H9 (cell line): Measurements from ENCODE around the gene SOBP. TPM values are rescaled to one million over a fixed set of nuclear protein-coding genes. Genes with fewer than 3 reads are reported as not detected.

Source experiments
- DNase-seq: peaks from one replicate; pipeline ENCODE4 v3.0.0-alpha.2; 2017
- H2AFZ ChIP-seq: one replicate; pipeline ENCODE4 v1.6.1; 2013; ENCODE audit warnings: mild to moderate bottlenecking, low read length, control low read depth, moderate library complexity
- H2AK5ac ChIP-seq: 2 replicates; pipeline ENCODE4 v1.6.1; 2013; ENCODE audit warnings: low read length, control low read depth, mixed read lengths; ENCODE audit not compliant: insufficient read length
- H2BK120ac ChIP-seq: one replicate; pipeline ENCODE4 v1.6.1; 2013; ENCODE audit warnings: low read depth, mild to moderate bottlenecking, low read length, control low read depth, inconsistent platforms; ENCODE audit not compliant: poor library complexity, severe bottlenecking
- H2BK12ac ChIP-seq: 2 replicates; pipeline ENCODE4 v1.6.1; 2013; ENCODE audit warnings: low read length, control low read depth, mixed read lengths, low read depth; ENCODE audit not compliant: insufficient read length
- H2BK15ac ChIP-seq: 2 replicates; pipeline ENCODE4 v1.6.1; 2013; ENCODE audit warnings: low read depth, low read length, control low read depth
- H2BK20ac ChIP-seq: one replicate; pipeline ENCODE4 v1.6.1; 2013; ENCODE audit warnings: low read depth, mild to moderate bottlenecking, low read length, control low read depth, inconsistent platforms; ENCODE audit not compliant: poor library complexity, severe bottlenecking
- H2BK5ac ChIP-seq: 2 replicates; pipeline ENCODE4 v1.6.1; 2013; ENCODE audit warnings: low read length, control low read depth, mixed read lengths; ENCODE audit not compliant: insufficient read length
- H3K14ac ChIP-seq: 2 replicates; pipeline ENCODE4 v1.6.1; 2013; ENCODE audit warnings: low read length, control low read depth; ENCODE audit not compliant: insufficient read depth
- H3K18ac ChIP-seq: 2 replicates; pipeline ENCODE4 v1.6.1; 2013; ENCODE audit warnings: low read depth, mild to moderate bottlenecking, mixed read lengths, low read length, control low read depth; ENCODE audit not compliant: insufficient read length
- H3K23ac ChIP-seq: 2 replicates; pipeline ENCODE4 v1.6.1; 2013; ENCODE audit warnings: low read length, control low read depth, mixed read lengths, low read depth; ENCODE audit not compliant: insufficient read length
- H3K23me2 ChIP-seq: 2 replicates; pipeline ENCODE4 v1.6.1; 2013; ENCODE audit warnings: low read depth, mild to moderate bottlenecking, mixed read lengths, low read length, control low read depth; ENCODE audit not compliant: insufficient read length, poor library complexity, severe bottlenecking
- H3K27ac ChIP-seq: 2 replicates; pipeline ENCODE4 v1.5.1; 2013; ENCODE audit warnings: low read length, control low read depth, mixed read lengths, low read depth; ENCODE audit not compliant: insufficient read length
- H3K27me3 ChIP-seq: 2 replicates; pipeline ENCODE4 v1.6.1; 2013; ENCODE audit warnings: low read length, control low read depth, inconsistent platforms; ENCODE audit not compliant: insufficient read depth
- H3K4ac ChIP-seq: 2 replicates; pipeline ENCODE4 v1.6.1; 2013; ENCODE audit warnings: low read depth, mild to moderate bottlenecking, control low read depth, inconsistent platforms, low read length, moderate library complexity
- H3K4me1 ChIP-seq: 2 replicates; pipeline ENCODE4 v1.6.1; 2013; ENCODE audit warnings: low read length, control low read depth, inconsistent platforms; ENCODE audit not compliant: insufficient read depth
- H3K4me2 ChIP-seq: 2 replicates; pipeline ENCODE4 v1.6.1; 2013; ENCODE audit warnings: low read length, control low read depth, mixed read lengths; ENCODE audit not compliant: insufficient read length, insufficient read depth
- H3K56ac ChIP-seq: 2 replicates; pipeline ENCODE4 v1.6.1; 2013; ENCODE audit warnings: low read depth, mild to moderate bottlenecking, mixed read lengths, low read length, control low read depth; ENCODE audit not compliant: insufficient read length
- H3K79me1 ChIP-seq: 2 replicates; pipeline ENCODE4 v1.6.1; 2013; ENCODE audit warnings: low read depth, mild to moderate bottlenecking, moderate library complexity, low read length, control low read depth, inconsistent platforms; ENCODE audit not compliant: insufficient read depth, poor library complexity, severe bottlenecking
- H3K79me2 ChIP-seq: 2 replicates; pipeline ENCODE4 v1.6.1; 2013; ENCODE audit warnings: low read length, control low read depth, inconsistent platforms; ENCODE audit not compliant: insufficient read depth
- H3K9ac ChIP-seq: 2 replicates; pipeline ENCODE4 v1.6.1; 2013; ENCODE audit warnings: low read length, control low read depth, mixed read lengths; ENCODE audit not compliant: insufficient read length; ENCODE audit errors: extremely low read depth
- H3K9me3 ChIP-seq: one replicate; pipeline ENCODE4 v1.6.1; 2013; ENCODE audit warnings: low read depth, low read length, inconsistent platforms; ENCODE audit not compliant: control insufficient read depth
- H3T11ph ChIP-seq: one replicate; pipeline ENCODE4 v1.6.1; 2013; ENCODE audit warnings: mild to moderate bottlenecking, low read length, control low read depth, inconsistent platforms
- H4K20me1 ChIP-seq: one replicate; pipeline ENCODE4 v1.6.1; 2013; ENCODE audit not compliant: control insufficient read depth, insufficient read length, insufficient read depth
- H4K5ac ChIP-seq: 2 replicates; pipeline ENCODE4 v1.6.1; 2013; ENCODE audit warnings: low read depth, mild to moderate bottlenecking, mixed read lengths, low read length, control low read depth; ENCODE audit not compliant: insufficient read length
- H4K8ac ChIP-seq: replicated peaks from 2 replicates; pipeline ENCODE4 v1.6.1; 2013; ENCODE audit warnings: low read length, control low read depth, mixed read lengths, low read depth; ENCODE audit not compliant: insufficient read length
- H4K91ac ChIP-seq: 2 replicates; pipeline ENCODE4 v1.6.1; 2013; ENCODE audit warnings: low read depth, mild to moderate bottlenecking, moderate library complexity, mixed read lengths, low read length, control low read depth; ENCODE audit not compliant: insufficient read length
- H3K27ac Mint-ChIP-seq, 3 experiments: 2 replicates in 2 of 3; 3 replicates in 1 of 3; pipeline ENCODE4 v1.8.0; 2020 to 2021; ENCODE audit warnings: mixed read lengths in 3 of 3, mild to moderate bottlenecking in 1 of 3, moderate library complexity in 1 of 3
- H3K27me3 Mint-ChIP-seq: 2 replicates; pipeline ENCODE4 v1.8.0; 2021; ENCODE audit warnings: low read depth, mild to moderate bottlenecking, moderate library complexity, mixed read lengths
- H3K36me3 Mint-ChIP-seq, 3 experiments: 2 replicates in 2 of 3; 3 replicates in 1 of 3; pipeline ENCODE4 v1.8.0; 2020 to 2021; ENCODE audit warnings: low read depth in 3 of 3, mixed read lengths in 3 of 3; ENCODE audit not compliant: insufficient read depth in 1 of 3
- H3K4me1 Mint-ChIP-seq, 2 experiments: 2 replicates each; pipeline ENCODE4 v1.8.0; 2020; ENCODE audit warnings: mixed read lengths in 2 of 2
- H3K4me3 Mint-ChIP-seq, 2 experiments: 2 replicates in 1 of 2; 3 replicates in 1 of 2; pipeline ENCODE4 v1.8.0; 2020 to 2021; ENCODE audit warnings: mild to moderate bottlenecking in 2 of 2, mixed read lengths in 2 of 2, moderate library complexity in 1 of 2
- H3K9me3 Mint-ChIP-seq, 2 experiments: 2 replicates in 1 of 2; 3 replicates in 1 of 2; pipeline ENCODE4 v1.8.0; 2020; ENCODE audit warnings: mild to moderate bottlenecking in 2 of 2, mixed read lengths in 2 of 2, moderate library complexity in 1 of 2
- WGBS: extraction: QIAGEN DNeasy Blood & Tissue Kit; methylation state at CpG from one replicate; pipeline ENCODE4 v1.1.7; 2013; ENCODE audit warnings: missing lambda C conversion rate, low lambda C conversion rate, mixed read lengths; ENCODE audit not compliant: insufficient read length; ENCODE audit errors: extremely low coverage; 5-methylcytosine and 5-hydroxymethylcytosine counted together
- total RNA-seq: library from RNA; stranded (reverse); gene quantifications from 2 replicates; pipeline ENCODE4 v1.2.1, GENCODE V29; 2021
- TF ChIP-seq, protein P1 (sequence below): fragments of 200-600 bp; sonication (generic); conservative IDR thresholded peaks from 3 replicates; pipeline ENCODE4 v1.8.0; 2021; ENCODE audit warnings: antibody characterized with exemption, mild to moderate bottlenecking

The SOBP gene
- total RNA-seq, 1 experiment from 2014 or later: 4.3 TPM

DNA sequence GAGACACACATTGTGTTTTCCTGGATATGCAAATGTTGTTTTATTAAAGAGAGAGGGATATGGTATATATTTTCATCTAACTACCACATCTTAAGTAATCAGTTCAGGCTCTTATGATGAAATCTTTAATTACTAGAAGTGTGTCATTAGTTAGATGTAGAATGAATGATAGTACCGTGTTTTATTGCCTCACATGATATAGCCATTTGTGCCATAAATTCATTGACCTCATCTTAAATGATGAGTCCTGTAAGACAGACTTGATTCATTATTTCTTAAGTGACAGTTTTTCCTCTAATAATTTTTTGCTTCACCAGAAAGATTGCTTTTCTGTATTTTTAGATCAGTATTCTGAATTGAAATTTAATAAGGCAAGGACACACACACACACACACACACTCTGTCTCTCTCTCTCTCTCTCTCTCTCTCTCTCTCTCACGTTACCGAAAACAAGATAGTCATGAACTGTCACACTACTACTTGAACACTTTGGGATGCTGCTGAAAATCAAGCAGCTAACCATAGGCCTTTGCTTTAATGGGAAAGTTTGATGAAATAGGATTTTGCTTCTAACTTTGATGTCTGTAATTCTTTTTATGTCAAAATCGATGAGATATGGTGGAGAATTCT, 140.5 kb downstream of the SOBP start:
- TF ChIP-seq, protein P1, sequence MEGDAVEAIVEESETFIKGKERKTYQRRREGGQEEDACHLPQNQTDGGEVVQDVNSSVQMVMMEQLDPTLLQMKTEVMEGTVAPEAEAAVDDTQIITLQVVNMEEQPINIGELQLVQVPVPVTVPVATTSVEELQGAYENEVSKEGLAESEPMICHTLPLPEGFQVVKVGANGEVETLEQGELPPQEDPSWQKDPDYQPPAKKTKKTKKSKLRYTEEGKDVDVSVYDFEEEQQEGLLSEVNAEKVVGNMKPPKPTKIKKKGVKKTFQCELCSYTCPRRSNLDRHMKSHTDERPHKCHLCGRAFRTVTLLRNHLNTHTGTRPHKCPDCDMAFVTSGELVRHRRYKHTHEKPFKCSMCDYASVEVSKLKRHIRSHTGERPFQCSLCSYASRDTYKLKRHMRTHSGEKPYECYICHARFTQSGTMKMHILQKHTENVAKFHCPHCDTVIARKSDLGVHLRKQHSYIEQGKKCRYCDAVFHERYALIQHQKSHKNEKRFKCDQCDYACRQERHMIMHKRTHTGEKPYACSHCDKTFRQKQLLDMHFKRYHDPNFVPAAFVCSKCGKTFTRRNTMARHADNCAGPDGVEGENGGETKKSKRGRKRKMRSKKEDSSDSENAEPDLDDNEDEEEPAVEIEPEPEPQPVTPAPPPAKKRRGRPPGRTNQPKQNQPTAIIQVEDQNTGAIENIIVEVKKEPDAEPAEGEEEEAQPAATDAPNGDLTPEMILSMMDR: no peak
- Mint-ChIP-seq H3K27ac (no peak overlapping the region), H3K9me3 (no peaks in the 10 kb centered on the region), H3K27me3 (peaks cover 22% of the 10 kb centered on the region), H3K36me3 (no peaks in the 10 kb centered on the region; a peak in 1 of 7 replicates), H3K4me1 (peaks cover 33 to 35% of the 10 kb centered on the region in 2 experiments), H3K4me3 (no peak overlapping the region)
- H3K23ac ChIP-seq: no peak overlapping the region
- H3K9me3 ChIP-seq: no peaks in the 10 kb centered on the region
- no CpG with 5 or more reads among the region's 4 CpGs for WGBS
- no peak overlapping the region for H3K18ac ChIP-seq
- no peaks in the 10 kb centered on the region for H3K79me1 ChIP-seq
- no peaks in the 10 kb centered on the region for H3K27me3 ChIP-seq
- no peaks in the 10 kb centered on the region for H4K20me1 ChIP-seq
- no peaks in the 10 kb centered on the region for H3K79me2 ChIP-seq
- H3T11ph ChIP-seq: no peak overlapping the region
- H4K5ac ChIP-seq: no peak overlapping the region
- H2BK15ac ChIP-seq: no peak overlapping the region
- H2AFZ ChIP-seq: no peak overlapping the region
- H2BK120ac ChIP-seq: no peak overlapping the region
- no peak overlapping the region for H3K9ac ChIP-seq
- no peak overlapping the region for H3K27ac ChIP-seq
- no peak for DNase-seq
- H2BK5ac ChIP-seq: no peak overlapping the region
- H2BK12ac ChIP-seq: no peak overlapping the region
- H3K4ac ChIP-seq: no peak overlapping the region
- H3K56ac ChIP-seq: no peak overlapping the region
- H2BK20ac ChIP-seq: no peak overlapping the region
- peaks cover 10% of the 10 kb centered on the region; the same call in 1 of the 2 replicates for H3K4me1 ChIP-seq
- H3K14ac ChIP-seq: no peak overlapping the region
- H3K23me2 ChIP-seq: peaks cover 6% of the 10 kb centered on the region
- H4K91ac ChIP-seq: no peak overlapping the region
- H4K8ac ChIP-seq: no peak overlapping the region
- no peak overlapping the region for H2AK5ac ChIP-seq
- no peak overlapping the region for H3K4me2 ChIP-seq
